ENCODE measurements around the gene IL10RA.

DNA sequence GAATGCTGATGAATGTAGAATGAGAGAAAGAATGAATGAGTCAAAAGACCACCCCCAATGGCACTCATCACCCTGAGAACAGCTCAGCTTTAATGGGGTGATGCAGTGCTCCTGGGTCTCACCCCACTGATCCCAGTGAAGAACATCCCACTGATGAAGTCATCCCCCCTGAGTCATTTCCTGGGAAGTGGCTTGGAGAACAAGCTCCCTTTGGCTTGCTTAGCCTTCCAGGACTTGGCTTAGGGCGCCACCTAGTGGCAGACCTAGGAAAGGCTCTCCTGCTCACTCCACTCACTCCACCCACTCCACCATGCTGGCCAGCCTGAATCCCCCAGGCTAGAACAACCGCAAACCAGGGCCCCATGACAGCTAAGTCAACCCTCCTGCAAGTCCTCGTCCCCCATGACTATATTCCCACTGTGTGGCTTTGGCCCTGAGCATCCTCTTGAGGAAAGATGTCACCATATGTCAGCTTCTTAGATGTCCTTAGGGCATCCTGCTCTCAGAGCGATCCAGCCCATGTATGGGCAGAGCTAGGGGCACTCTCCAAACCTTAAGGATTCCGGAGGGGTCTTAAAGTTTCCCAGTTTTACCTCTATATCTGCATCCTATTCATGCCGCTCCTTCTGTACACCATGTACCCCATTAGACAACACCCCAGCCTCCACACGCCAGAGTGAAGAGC lies 39.2 kb upstream of the IL10RA start:
- TF ChIP-seq CTCF (conservative IDR thresholded peaks at IDR 0.05; ENCODE audit: low read depth, low read length) (peak; percentile 99), EZH2 (IDR thresholded peaks at IDR 0.05; ENCODE audit: low read length, unreplicated experiment) (no peak), EZH2phosphoT487 (IDR thresholded peaks at IDR 0.05; ENCODE audit: borderline replicate concordance, low read length) (no peak)
